GM12891 (cell line): Measurements from ENCODE around the gene MAN2A2.

Source experiments
- DNase-seq: peaks from one replicate; pipeline ENCODE4 v3.0.0; 2011; ENCODE audit warnings: low spot score; ENCODE audit not compliant: insufficient read length
- FAIRE-seq: peaks from 2 replicates; lab custom pipeline; 2011; peaks lifted over from hg19 to GRCh38; lab: Jason Lieb, UNC
- PAX5 ChIP-seq: IDR thresholded peaks from 2 replicates; pipeline ENCODE4 v1.6.1; 2011; ENCODE audit warnings: low read length, moderate library complexity, mild to moderate bottlenecking; ENCODE audit not compliant: insufficient read depth, severe bottlenecking
- POLR2A ChIP-seq: IDR thresholded peaks from 2 replicates; pipeline ENCODE4 v1.6.1; 2011; ENCODE audit warnings: low read depth, low read length, control low read depth
- POLR2AphosphoS5 ChIP-seq: IDR thresholded peaks from 2 replicates; pipeline ENCODE4 v1.6.1; 2011; ENCODE audit warnings: low read depth, low read length, control low read depth
- POU2F2 ChIP-seq: IDR thresholded peaks from 2 replicates; pipeline ENCODE4 v1.6.1; 2011; ENCODE audit warnings: low read depth, mild to moderate bottlenecking, control low read depth, low read length, moderate library complexity
- SPI1 ChIP-seq: IDR thresholded peaks from 2 replicates; pipeline ENCODE4 v1.6.1; 2011; ENCODE audit warnings: low read depth, low read length, control low read depth
- TAF1 ChIP-seq: IDR thresholded peaks from 2 replicates; pipeline ENCODE4 v1.6.1; 2011; ENCODE audit warnings: low read depth, low read length, control low read depth

The MAN2A2 gene

GRCh38 chr15:90862964-90863778 lies 39.9 kb upstream of the MAN2A2 start:
- FAIRE-seq = no peak
- no peak for DNase-seq
- TF ChIP-seq POLR2AphosphoS5 (no peak), TAF1 (no peak), POLR2A (no peak), SPI1 (no peak), POU2F2 (no peak), PAX5 (no peak)

DNA sequence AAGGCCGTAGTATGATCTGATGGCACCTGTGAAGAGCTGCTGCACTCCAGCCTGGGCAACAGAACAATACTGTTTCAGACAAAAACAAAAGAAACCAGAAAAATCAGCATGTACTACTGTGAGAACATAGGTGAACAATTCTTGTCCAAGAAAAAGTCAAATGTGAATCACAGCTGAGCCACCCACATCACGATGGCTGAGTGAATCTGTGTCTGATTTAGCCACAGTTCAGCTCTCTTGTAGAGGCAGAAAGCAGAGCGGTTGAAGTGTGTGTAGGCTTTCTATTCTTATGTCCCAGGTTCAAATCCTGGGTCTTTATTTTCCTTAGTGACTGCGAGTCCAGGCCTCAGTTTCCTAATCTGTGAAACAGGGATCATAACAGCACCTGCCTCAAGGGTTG lies 39.1 kb upstream of the MAN2A2 start:
- no peak for DNase-seq
- FAIRE-seq = no peak
- TF ChIP-seq POLR2A (no peak), PAX5 (no peak), POU2F2 (no peak), POLR2AphosphoS5 (no peak), TAF1 (no peak), SPI1 (no peak)

GRCh38 chr15:90864507-90864906 lies 38.6 kb upstream of the MAN2A2 start:
- FAIRE-seq (no peak), DNase-seq (no peak)
- no peak for TF ChIP-seq TAF1
- no peak for TF ChIP-seq POU2F2
- no peak for TF ChIP-seq POLR2A
- no peak for TF ChIP-seq PAX5
- TF ChIP-seq POLR2AphosphoS5 = no peak
- TF ChIP-seq SPI1 = no peak

GRCh38 chr15:90865702-90866101 lies 37.4 kb upstream of the MAN2A2 start:
- TF ChIP-seq SPI1 (no peak), POU2F2 (no peak), PAX5 (no peak), TAF1 (no peak), POLR2AphosphoS5 (no peak), POLR2A (no peak)
- DNase-seq (no peak), FAIRE-seq (no peak)

GRCh38 chr15:90866161-90866715 lies 36.9 kb upstream of the MAN2A2 start:
- TF ChIP-seq POU2F2 (no peak), TAF1 (no peak)
- FAIRE-seq (no peak), DNase-seq (no peak)

GRCh38 chr15:90866800-90867199 lies 36.3 kb upstream of the MAN2A2 start:
- no peak for FAIRE-seq
- TF ChIP-seq POLR2AphosphoS5 (no peak), SPI1 (no peak), PAX5 (no peak), POU2F2 (no peak), POLR2A (no peak), TAF1 (no peak)
- no peak for DNase-seq

- FAIRE-seq = no peak
- no peak for DNase-seq
Observed at GRCh38 chr15:90868261-90868689, 34.8 kb upstream of the MAN2A2 start, which contains the start of gene FURIN. TSS of gene FURIN (plus strand) at chr15:90868588. CDS start at chr15:90875741, 7,153 bp downstream.

GRCh38 chr15:90869140-90869541 lies 34.0 kb upstream of the MAN2A2 start:
- TF ChIP-seq POU2F2 (no peak), POLR2AphosphoS5 (no peak), PAX5 (no peak), SPI1 (no peak), POLR2A (no peak; the same call in 1 of the 2 replicates), TAF1 (no peak)

More at GRCh38 chr15:90868261-90868689, 34.8 kb upstream of the MAN2A2 start, which contains the start of gene FURIN:
- TF ChIP-seq TAF1 = no peak
- no peak for TF ChIP-seq POLR2A
- no peak for TF ChIP-seq PAX5
- TF ChIP-seq POLR2AphosphoS5 = no peak
- no peak for TF ChIP-seq SPI1
- no peak for TF ChIP-seq POU2F2

GRCh38 chr15:90869601-90870353 lies 33.3 kb upstream of the MAN2A2 start:
- TF ChIP-seq POLR2AphosphoS5 (no peak), POLR2A (no peak), SPI1 (peak; percentile 13; the same call in 1 of the 2 replicates)
- DNase-seq = no peak
- peak; percentile 54 for FAIRE-seq

More at GRCh38 chr15:90869140-90869541, 34.0 kb upstream of the MAN2A2 start:
- FAIRE-seq = no peak
- no peak for DNase-seq
